GM23338 (cell line): Measurements from ENCODE around the gene SERF2. TPM values are rescaled to one million over a fixed set of nuclear protein-coding genes. Genes with fewer than 3 reads are reported as not detected.

Experiments
- ATAC-seq: fragments of 200-7000 bp; cut with Tn5 transposase; 3 replicates; pipeline ENCODE4 v1.9.1; 2020
- DNase-seq: peaks from one replicate; pipeline ENCODE4 v3.0.0-alpha.2; 2015; ENCODE audit warnings: low spot score
- H2AFZ ChIP-seq: fragments of 200-600 bp; sonication (generic); 2 replicates; pipeline ENCODE4 v1.8.0; 2016; ENCODE audit warnings: antibody characterized with exemption, mild to moderate bottlenecking, moderate library complexity
- H3F3A ChIP-seq: fragments of 200-600 bp; sonication (generic); replicated peaks from 2 replicates; pipeline ENCODE4 v1.8.0; 2017; ENCODE audit warnings: antibody characterized with exemption, mixed run types, low read depth
- H3K27ac ChIP-seq: fragments of 200-600 bp; sonication (generic); 2 replicates; pipeline ENCODE4 v1.6.1; 2016; ENCODE audit warnings: low read depth
- H3K27me3 ChIP-seq: fragments of 200-600 bp; sonication (generic); 2 replicates; pipeline ENCODE4 v1.8.0; 2016; ENCODE audit warnings: mild to moderate bottlenecking, mixed run types, moderate library complexity; ENCODE audit not compliant: insufficient read depth
- H3K36me3 ChIP-seq: fragments of 200-600 bp; sonication (generic); 2 replicates; pipeline ENCODE4 v1.8.0; 2016; ENCODE audit warnings: mild to moderate bottlenecking; ENCODE audit not compliant: insufficient read depth
- H3K4me1 ChIP-seq: fragments of 200-600 bp; sonication (generic); 2 replicates; pipeline ENCODE4 v1.8.0; 2016; ENCODE audit warnings: mild to moderate bottlenecking, moderate library complexity; ENCODE audit not compliant: insufficient read depth
- H3K4me2 ChIP-seq: fragments of 200-600 bp; sonication (generic); 2 replicates; pipeline ENCODE4 v1.7.1; 2017; ENCODE audit warnings: mixed run types
- H3K4me3 ChIP-seq: fragments of 200-600 bp; sonication (generic); 2 replicates; pipeline ENCODE4 v1.6.1; 2016; ENCODE audit warnings: mixed run types
- H3K79me2 ChIP-seq: fragments of 200-600 bp; sonication (generic); replicated peaks from 2 replicates; pipeline ENCODE4 v1.8.0; 2017; ENCODE audit warnings: mild to moderate bottlenecking; ENCODE audit not compliant: insufficient read depth
- H3K9me2 ChIP-seq: fragments of 200-600 bp; sonication (generic); 2 replicates; pipeline ENCODE4 v1.8.0; 2017; ENCODE audit not compliant: insufficient read depth
- H4K20me1 ChIP-seq: fragments of 200-600 bp; sonication (generic); replicated peaks from 2 replicates; pipeline ENCODE4 v1.8.0; 2017; ENCODE audit warnings: mild to moderate bottlenecking; ENCODE audit not compliant: insufficient read depth
- H3K27ac Mint-ChIP-seq: 2 replicates; pipeline ENCODE4 v1.8.0; 2020; ENCODE audit warnings: inconsistent platforms, mild to moderate bottlenecking, moderate library complexity, mixed read lengths
- H3K27me3 Mint-ChIP-seq: 3 replicates; pipeline ENCODE4 v1.8.0; 2022; ENCODE audit warnings: low read depth, mild to moderate bottlenecking, moderate library complexity, mixed read lengths, inconsistent platforms; ENCODE audit not compliant: insufficient read depth, poor library complexity
- H3K36me3 Mint-ChIP-seq: 3 replicates; pipeline ENCODE4 v1.8.0; 2021; ENCODE audit warnings: low read depth, mild to moderate bottlenecking, inconsistent platforms, moderate library complexity, mixed read lengths
- H3K4me1 Mint-ChIP-seq: 3 replicates; pipeline ENCODE4 v1.8.0; 2020; ENCODE audit warnings: mild to moderate bottlenecking, inconsistent platforms, mixed read lengths
- H3K4me3 Mint-ChIP-seq: 3 replicates; pipeline ENCODE4 v1.8.0; 2021; ENCODE audit warnings: moderate library complexity, mild to moderate bottlenecking, inconsistent platforms, mixed read lengths
- H3K9me3 Mint-ChIP-seq: 3 replicates; pipeline ENCODE4 v1.8.0; 2020; ENCODE audit warnings: moderate library complexity, mild to moderate bottlenecking, inconsistent platforms, mixed read lengths
- CREB1 ChIP-seq: fragments of 250-450 bp; sonication (Bioruptor Pico); IDR thresholded peaks from 2 replicates; pipeline ENCODE4 v1.5.0; 2020; ENCODE audit warnings: low read depth, mild to moderate bottlenecking, moderate library complexity
- CTCF ChIP-seq, 2 experiments: fragments of 200-600 bp in 1 of 2; sonication (generic) in 1 of 2; conservative IDR thresholded peaks; 2 replicates each; pipeline versions ENCODE4 v1.5.1 to v1.6.1; 2016 to 2017; ENCODE audit warnings: antibody characterized with exemption in 2 of 2, low read depth in 2 of 2, mild to moderate bottlenecking in 2 of 2, moderate library complexity in 1 of 2
- EZH2 ChIP-seq: fragments of 200-600 bp; sonication (generic); IDR thresholded peaks from one replicate; pipeline ENCODE4 v1.8.0; 2017; ENCODE audit warnings: antibody characterized with exemption, mild to moderate bottlenecking, low read depth; ENCODE audit not compliant: unreplicated experiment
- EZH2phosphoT487 ChIP-seq: fragments of 200-600 bp; sonication (generic); IDR thresholded peaks from one replicate; pipeline ENCODE4 v1.8.1; 2018; ENCODE audit warnings: antibody characterized with exemption; ENCODE audit not compliant: unreplicated experiment
- JUNB ChIP-seq: IDR thresholded peaks from one replicate; pipeline ENCODE4 v1.6.1; 2016; ENCODE audit warnings: antibody characterized with exemption; ENCODE audit not compliant: unreplicated experiment
- NANOG ChIP-seq: IDR thresholded peaks from 2 replicates; pipeline ENCODE4 v1.6.1; 2016; ENCODE audit warnings: antibody characterized with exemption, borderline replicate concordance
- POLR2AphosphoS5 ChIP-seq: IDR thresholded peaks from 2 replicates; pipeline ENCODE4 v1.6.1; 2016; ENCODE audit warnings: antibody characterized with exemption, low read depth
- REST ChIP-seq: IDR thresholded peaks from one replicate; pipeline ENCODE4 v1.6.1; 2018; ENCODE audit warnings: antibody characterized with exemption; ENCODE audit not compliant: unreplicated experiment
- STAT1 ChIP-seq: IDR thresholded peaks from one replicate; pipeline ENCODE4 v1.6.1; 2016; ENCODE audit warnings: antibody characterized with exemption; ENCODE audit not compliant: unreplicated experiment
- ZNF114 ChIP-seq: fragments of 250-450 bp; sonication (Bioruptor Pico); IDR thresholded peaks from 2 replicates; pipeline ENCODE4 v1.5.0; 2020; ENCODE audit warnings: mild to moderate bottlenecking, moderate library complexity
- ZNF331 ChIP-seq: fragments of 250-450 bp; sonication (Bioruptor Pico); IDR thresholded peaks from 2 replicates; pipeline ENCODE4 v1.5.0; 2020; ENCODE audit warnings: low read depth, mild to moderate bottlenecking, moderate library complexity
- polyA plus RNA-seq: library from polyadenylated mRNA; unstranded; fragments of >200 nt; fragmentation: Nextera tagmentation; extraction: Ambion mirVana; gene quantifications from 2 replicates; pipeline ENCODE4 v1.2.1, GENCODE V29; 2016
- total RNA-seq: library from RNA; depleted of rRNA; stranded (reverse); fragments of >200 nt; shearing (Covaris generic); gene quantifications from 2 replicates; pipeline ENCODE4 v1.2.3, GENCODE V29; 2014
- TF ChIP-seq, protein P1 (sequence below): fragments of 250-450 bp; sonication (Bioruptor Pico); IDR thresholded peaks from 2 replicates; pipeline ENCODE4 v1.5.0; 2020; ENCODE audit warnings: mild to moderate bottlenecking, moderate library complexity
- TF ChIP-seq, protein P2 (sequence below): IDR thresholded peaks from 2 replicates; pipeline ENCODE4 v1.6.1; 2016; ENCODE audit warnings: antibody characterized with exemption

Gene SERF2
- total and polyA plus RNA-seq, 2 experiments from 2014 or later: 460 to 2,602 TPM

- H3K27me3 Mint-ChIP-seq: peaks cover 32% of the 10 kb centered on the region
- H3K27ac Mint-ChIP-seq: peak overlapping the region; percentile 5
- no peak for DNase-seq
- ATAC-seq: no peak
- peaks cover 39% of the 10 kb centered on the region for H3F3A ChIP-seq
- H3K36me3 ChIP-seq: peaks cover 21% of the 10 kb centered on the region
- TF ChIP-seq JUNB: no peak
- TF ChIP-seq NANOG: no peak
- no peak for TF ChIP-seq POLR2AphosphoS5
- TF ChIP-seq REST: no peak
- TF ChIP-seq ZNF331: no peak
- TF ChIP-seq ZNF114 (CRISPR knock-in tag): no peak
- no peak for TF ChIP-seq EZH2
- TF ChIP-seq, protein P1, sequence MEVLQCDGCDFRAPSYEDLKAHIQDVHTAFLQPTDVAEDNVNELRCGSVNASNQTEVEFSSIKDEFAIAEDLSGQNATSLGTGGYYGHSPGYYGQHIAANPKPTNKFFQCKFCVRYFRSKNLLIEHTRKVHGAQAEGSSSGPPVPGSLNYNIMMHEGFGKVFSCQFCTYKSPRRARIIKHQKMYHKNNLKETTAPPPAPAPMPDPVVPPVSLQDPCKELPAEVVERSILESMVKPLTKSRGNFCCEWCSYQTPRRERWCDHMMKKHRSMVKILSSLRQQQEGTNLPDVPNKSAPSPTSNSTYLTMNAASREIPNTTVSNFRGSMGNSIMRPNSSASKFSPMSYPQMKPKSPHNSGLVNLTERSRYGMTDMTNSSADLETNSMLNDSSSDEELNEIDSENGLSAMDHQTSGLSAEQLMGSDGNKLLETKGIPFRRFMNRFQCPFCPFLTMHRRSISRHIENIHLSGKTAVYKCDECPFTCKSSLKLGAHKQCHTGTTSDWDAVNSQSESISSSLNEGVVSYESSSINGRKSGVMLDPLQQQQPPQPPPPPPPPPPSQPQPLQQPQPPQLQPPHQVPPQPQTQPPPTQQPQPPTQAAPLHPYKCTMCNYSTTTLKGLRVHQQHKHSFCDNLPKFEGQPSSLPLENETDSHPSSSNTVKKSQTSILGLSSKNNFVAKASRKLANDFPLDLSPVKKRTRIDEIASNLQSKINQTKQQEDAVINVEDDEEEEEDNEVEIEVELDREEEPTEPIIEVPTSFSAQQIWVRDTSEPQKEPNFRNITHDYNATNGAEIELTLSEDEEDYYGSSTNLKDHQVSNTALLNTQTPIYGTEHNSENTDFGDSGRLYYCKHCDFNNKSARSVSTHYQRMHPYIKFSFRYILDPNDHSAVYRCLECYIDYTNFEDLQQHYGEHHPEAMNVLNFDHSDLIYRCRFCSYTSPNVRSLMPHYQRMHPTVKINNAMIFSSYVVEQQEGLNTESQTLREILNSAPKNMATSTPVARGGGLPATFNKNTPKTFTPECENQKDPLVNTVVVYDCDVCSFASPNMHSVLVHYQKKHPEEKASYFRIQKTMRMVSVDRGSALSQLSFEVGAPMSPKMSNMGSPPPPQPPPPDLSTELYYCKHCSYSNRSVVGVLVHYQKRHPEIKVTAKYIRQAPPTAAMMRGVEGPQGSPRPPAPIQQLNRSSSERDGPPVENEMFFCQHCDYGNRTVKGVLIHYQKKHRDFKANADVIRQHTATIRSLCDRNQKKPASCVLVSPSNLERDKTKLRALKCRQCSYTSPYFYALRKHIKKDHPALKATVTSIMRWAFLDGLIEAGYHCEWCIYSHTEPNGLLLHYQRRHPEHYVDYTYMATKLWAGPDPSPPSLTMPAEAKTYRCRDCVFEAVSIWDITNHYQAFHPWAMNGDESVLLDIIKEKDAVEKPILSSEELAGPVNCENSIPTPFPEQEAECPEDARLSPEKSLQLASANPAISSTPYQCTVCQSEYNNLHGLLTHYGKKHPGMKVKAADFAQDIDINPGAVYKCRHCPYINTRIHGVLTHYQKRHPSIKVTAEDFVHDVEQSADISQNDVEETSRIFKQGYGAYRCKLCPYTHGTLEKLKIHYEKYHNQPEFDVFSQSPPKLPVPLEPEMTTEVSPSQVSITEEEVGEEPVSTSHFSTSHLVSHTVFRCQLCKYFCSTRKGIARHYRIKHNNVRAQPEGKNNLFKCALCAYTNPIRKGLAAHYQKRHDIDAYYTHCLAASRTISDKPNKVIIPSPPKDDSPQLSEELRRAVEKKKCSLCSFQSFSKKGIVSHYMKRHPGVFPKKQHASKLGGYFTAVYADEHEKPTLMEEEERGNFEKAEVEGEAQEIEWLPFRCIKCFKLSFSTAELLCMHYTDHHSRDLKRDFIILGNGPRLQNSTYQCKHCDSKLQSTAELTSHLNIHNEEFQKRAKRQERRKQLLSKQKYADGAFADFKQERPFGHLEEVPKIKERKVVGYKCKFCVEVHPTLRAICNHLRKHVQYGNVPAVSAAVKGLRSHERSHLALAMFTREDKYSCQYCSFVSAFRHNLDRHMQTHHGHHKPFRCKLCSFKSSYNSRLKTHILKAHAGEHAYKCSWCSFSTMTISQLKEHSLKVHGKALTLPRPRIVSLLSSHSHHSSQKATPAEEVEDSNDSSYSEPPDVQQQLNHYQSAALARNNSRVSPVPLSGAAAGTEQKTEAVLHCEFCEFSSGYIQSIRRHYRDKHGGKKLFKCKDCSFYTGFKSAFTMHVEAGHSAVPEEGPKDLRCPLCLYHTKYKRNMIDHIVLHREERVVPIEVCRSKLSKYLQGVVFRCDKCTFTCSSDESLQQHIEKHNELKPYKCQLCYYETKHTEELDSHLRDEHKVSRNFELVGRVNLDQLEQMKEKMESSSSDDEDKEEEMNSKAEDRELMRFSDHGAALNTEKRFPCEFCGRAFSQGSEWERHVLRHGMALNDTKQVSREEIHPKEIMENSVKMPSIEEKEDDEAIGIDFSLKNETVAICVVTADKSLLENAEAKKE: no peak
- no peak for TF ChIP-seq EZH2phosphoT487
- no peak for TF ChIP-seq CTCF (conservative IDR thresholded peaks at IDR 0.05; ENCODE audit: low read depth in 2 of 2)
- no peak for TF ChIP-seq STAT1
- TF ChIP-seq CREB1 (CRISPR knock-in tag): no peak
- TF ChIP-seq, protein P2, sequence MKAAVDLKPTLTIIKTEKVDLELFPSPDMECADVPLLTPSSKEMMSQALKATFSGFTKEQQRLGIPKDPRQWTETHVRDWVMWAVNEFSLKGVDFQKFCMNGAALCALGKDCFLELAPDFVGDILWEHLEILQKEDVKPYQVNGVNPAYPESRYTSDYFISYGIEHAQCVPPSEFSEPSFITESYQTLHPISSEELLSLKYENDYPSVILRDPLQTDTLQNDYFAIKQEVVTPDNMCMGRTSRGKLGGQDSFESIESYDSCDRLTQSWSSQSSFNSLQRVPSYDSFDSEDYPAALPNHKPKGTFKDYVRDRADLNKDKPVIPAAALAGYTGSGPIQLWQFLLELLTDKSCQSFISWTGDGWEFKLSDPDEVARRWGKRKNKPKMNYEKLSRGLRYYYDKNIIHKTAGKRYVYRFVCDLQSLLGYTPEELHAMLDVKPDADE: no peak
- H3K9me3 Mint-ChIP-seq: no peaks in the 10 kb centered on the region
- H3K4me1 ChIP-seq: peaks cover 42% of the 10 kb centered on the region
- H3K4me3 ChIP-seq: no peak overlapping the region
- no peaks in the 10 kb centered on the region for H3K27me3 ChIP-seq
- no peak overlapping the region for H2AFZ ChIP-seq
- H3K9me2 ChIP-seq: no peaks in the 10 kb centered on the region
- peaks cover 28% of the 10 kb centered on the region for H3K79me2 ChIP-seq
- peaks cover 19% of the 10 kb centered on the region; the same call in 1 of the 2 replicates for H4K20me1 ChIP-seq
- peak overlapping the region; percentile 62; the same call in 1 of the 2 replicates for H3K27ac ChIP-seq
- peaks cover 84% of the 10 kb centered on the region for H3K36me3 Mint-ChIP-seq
- no peak overlapping the region; the same call in 2 of the 3 replicates for H3K4me3 Mint-ChIP-seq
- peaks cover 61% of the 10 kb centered on the region for H3K4me1 Mint-ChIP-seq
- no peak overlapping the region for H3K4me2 ChIP-seq
These were observed 4.4 kb downstream of the SERF2 start for GRCh38 chr15:43796566-43796965.
